ENCODE results near the gene ABCC12.
A peak's percentile ranks its signal among the peaks of the same experiment; 100 is the strongest.

The ABCC12 gene

DNA sequence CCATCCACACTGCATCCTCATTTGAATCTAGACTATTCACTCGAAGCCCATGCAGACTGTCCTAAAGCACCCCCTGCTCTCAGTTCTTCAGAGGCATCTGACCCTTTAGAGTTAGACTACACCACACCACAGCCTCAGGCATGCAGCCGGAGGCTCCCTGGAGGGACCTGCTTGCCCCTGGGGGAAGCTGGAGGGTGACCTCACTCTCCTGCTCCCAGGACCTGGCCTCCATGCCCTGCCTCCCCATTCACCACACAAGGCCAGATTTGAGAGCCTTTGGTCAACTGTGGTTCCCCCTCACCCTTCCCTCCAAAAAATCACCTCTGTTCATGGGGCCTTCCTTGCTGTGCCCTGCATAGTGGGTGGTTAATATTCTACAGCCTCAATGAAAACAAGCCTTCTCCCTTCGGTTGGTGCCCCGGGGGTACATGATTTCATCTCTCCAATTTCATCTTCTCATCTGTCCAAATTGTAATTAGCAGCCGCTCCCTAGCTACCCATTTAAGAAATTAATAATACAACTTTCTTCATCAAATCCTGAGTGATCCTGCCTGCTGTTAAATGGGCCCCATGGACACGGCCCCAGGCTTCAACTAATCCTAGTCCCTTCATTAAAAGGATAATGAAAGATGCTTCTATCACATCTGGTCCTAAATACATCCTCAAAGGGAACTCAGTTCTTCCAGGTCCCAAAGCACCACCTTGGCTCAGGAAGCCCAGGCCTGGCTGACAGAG is 24.4 kb downstream of the ABCC12 start:
- DNase-seq, result no peak

DNA sequence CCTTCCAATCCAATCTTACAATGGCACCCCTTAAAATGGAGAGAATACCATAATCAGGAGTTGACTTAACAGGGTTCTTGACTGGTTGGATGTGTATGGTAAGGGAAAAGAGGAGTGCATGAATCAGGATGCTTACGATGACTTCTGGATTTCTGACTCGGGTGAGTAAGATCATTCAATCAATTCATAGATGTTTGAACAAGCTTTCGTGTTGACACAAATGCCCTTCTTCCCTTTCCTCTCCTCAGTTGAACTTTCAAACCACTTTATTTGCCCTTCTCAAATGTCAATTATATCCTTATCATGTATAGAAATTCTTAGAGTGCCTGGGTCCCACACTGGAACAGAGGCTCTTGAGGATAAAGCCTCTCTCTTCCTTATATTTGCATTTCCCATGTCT is 25.9 kb downstream of the ABCC12 start:
- no peak for DNase-seq

DNA sequence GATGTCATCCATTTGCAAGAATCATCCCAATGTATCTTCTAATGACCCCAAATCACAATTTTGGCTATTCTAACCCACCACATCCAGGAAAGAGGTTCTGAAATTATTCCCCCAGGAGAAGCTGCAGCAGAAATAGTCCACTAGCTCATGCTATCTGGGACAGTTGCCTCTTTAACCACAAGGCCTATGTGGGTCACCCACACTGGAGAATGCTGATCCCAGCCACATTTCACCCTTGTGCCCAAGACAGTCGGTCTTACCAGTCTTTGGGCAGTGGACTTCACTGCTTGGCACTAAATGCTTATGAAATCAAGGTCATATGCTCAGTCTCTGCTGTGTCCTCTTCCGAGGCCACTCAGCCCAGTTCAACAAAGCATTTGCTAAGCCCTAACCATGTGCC is 27.0 kb downstream of the ABCC12 start:
- no peak for DNase-seq

- no peak for DNase-seq
Measured at GRCh38 chr16:48126801-48127644, 28.8 kb downstream of the ABCC12 start.

- DNase-seq, result no peak
Measured at GRCh38 chr16:48125888-48126287, 29.9 kb downstream of the ABCC12 start.

- DNase-seq, result no peak
Measured at GRCh38 chr16:48124266-48124665, 31.5 kb downstream of the ABCC12 start.

DNA sequence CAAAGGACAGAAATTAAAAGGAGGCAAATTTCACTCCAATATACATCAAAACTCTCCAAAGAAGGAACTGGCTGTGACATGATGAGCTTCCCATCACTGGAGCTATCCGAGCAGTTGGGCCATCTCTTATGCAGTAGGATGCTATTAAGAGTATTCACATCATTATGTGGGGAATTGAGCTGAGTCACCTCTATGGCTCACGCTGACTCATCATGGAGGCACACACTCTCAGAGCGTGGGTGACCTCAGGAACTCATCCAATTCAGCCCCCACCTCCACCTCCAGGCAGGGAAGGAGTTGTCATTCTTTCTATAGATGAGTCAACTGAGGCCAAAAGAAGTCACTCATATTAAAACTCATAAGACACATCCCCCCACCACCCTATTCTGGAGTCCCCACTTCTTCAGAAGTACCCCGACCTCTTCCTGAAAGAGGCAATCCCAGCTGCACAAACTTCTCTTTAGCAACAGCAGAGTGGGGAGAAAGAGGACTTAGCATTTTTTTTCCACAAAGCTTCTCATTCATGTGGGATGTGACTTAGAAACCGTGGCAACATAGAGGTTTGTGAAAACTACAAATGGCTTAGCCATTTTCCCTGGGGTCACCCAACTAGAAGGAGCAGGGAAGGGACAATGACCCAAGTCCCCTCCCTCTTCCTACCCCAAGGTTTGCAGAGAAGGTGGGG is 32.5 kb downstream of the ABCC12 start:
- no peak for DNase-seq

GRCh38 chr16:48121276-48121675 is 34.5 kb downstream of the ABCC12 start:
- DNase-seq, result no peak

GRCh38 chr16:48118841-48119240 is 37.0 kb downstream of the ABCC12 start:
- no peak for DNase-seq

- DNase-seq, result peak; percentile 26
Measured at GRCh38 chr16:48117217-48118105, 38.3 kb downstream of the ABCC12 start.

DNA sequence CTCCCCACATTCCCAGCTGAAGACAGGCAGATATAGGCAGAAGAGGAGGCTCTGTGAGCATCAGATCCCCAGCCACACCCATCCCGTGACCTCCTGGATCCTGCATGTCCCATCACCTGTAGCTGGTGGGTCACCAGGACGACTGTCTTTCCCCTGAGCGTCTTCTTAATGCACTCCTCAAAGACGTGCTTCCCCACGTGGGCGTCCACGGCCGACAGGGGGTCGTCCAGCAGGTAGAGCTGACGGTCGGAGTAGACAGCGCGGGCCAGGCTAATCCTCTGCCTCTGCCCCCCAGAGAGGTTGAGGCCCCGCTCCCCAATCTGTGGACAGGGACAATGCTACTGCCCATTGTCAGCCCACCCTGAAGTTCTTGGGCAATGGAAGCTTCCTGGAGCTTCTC is 40.5 kb downstream of the ABCC12 start:
- no peak for DNase-seq

- DNase-seq, result no peak
Measured at GRCh38 chr16:48114410-48114809, 41.4 kb downstream of the ABCC12 start.

DNA sequence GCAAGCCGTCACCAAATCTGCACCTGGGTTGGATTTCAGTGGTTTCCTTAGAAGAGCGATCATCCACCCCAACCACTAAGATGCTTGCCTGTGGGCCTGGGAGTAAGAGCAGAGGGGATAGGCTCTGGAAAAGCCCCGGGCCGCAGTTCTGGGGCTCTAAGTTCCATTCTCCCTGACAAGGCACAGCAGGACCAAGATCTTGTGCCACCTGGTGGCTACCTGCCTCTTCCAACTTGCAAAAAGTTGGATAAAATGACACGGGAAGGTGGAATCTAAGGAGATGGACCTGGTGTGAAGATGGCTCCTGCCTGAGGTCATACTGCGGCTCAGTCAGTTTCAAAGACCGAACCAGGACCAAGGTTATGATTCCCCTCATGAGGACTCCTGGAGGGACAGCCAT is 42.3 kb downstream of the ABCC12 start:
- DNase-seq, result no peak

DNA sequence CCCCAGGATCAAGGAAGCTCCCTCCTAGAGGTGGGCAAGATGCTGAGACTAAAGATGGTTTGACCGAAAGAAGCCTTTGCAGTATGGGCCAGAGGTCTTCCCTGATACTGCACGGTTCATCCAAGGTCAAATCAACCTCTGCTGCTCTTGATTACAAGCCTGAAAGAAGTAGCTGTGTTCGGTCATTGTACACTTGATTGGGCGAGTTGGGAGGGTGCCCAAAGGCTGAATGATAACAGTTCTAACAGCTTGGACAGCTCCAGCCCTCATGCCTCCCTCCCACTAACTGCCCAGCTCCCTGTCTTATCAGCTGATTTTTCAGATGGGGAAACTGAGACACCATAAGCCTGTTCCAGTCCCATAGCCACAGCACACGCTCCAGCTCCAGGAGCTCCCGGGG is 42.8 kb downstream of the ABCC12 start:
- DNase-seq, result no peak

GRCh38 chr16:48112600-48112999 is 43.2 kb downstream of the ABCC12 start:
- DNase-seq, result no peak

DNA sequence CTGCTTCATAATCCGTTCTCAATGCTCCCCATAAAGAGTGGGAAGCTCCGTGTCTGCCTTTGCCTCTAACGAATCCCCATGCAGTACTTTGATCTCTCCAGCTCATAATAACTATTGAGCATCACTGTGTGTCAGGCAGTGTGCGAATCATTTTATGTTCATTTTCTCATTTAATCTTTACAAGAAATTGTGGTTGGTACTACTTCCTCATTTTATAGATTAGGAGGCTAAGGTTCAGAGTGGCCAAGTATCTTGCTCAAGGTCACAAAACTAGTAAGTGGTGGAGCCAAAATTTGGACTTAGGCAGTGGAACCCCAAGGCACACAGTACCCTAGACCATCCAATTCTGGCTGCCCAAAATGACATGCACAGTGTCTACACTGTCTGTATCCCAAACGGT is 44.8 kb downstream of the ABCC12 start:
- no peak for DNase-seq

DNA sequence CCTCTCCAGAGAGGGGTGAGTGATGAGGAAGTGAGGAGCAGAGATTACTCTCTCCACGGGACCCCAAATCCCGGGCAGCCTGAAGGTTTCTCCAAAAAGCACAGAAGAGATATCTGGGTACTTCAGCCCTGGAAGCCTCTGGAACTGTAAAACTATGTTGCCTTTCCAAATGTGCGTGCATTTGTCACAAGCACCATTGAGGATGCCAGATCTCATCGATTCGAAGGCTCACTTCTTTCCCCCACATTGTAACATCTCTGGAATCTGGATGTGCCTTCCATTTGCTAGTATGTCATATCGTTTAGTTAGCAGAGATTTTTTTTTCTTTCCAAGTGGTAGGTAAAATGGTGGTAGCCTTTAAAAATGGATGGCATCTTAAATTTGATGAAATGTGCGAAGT is 45.8 kb downstream of the ABCC12 start:
- DNase-seq, result no peak

DNA sequence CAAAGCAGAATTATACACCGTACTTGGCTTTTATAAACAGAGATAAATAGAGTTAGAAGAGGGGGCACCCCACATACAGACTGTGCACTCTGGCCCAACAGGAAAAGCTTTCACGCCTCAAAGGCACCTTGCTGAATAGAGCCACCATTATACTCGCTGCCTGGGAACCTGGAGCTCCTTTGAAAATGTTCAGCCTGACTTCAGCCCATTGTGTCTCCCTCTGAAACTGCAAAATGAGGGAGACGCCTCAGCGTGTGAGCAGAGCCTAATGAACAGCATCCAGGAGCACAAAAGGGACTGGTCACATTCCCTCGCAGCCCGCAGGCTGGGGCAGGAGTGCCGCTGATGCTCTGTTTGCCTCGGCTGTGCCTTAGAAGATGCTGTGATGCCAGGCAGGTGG is 46.3 kb downstream of the ABCC12 start:
- no peak for DNase-seq

DNA sequence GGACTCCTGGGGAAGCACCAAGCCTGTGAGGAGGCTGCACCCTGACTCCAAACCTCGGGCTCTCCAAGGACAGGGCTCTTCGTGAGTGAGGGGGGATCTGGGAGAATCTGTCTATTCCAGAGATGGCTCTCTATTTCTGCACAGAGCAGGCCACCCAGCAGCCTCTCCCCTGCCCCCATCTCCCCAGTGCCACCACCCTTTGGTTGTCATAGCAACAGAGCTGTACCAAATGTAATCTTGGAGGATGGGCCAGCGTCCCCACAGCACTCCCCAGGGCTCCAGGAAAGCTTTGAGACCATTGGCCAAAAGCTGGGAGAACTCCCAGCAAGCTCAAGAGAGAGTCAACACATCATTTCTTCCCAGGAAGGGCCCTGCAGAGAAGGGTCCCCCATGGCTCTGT is 49.3 kb downstream of the ABCC12 start:
- DNase-seq, result no peak
